B cell (primary cell): ENCODE data around the gene FASTK.
A peak's percentile ranks its signal among the peaks of the same experiment; 100 is the strongest.

Experiments
- EZH2 ChIP-seq: IDR thresholded peaks from 2 replicates; pipeline ENCODE4 v1.6.1; 2012; ENCODE audit warnings: borderline replicate concordance, low read depth, mild to moderate bottlenecking, moderate library complexity, low read length; ENCODE audit not compliant: insufficient read depth, poor library complexity, severe bottlenecking
- TF ChIP-seq, protein P1 (sequence below): fragments of 200-600 bp; IDR thresholded peaks from one replicate; pipeline ENCODE4 v1.8.0; 2022; ENCODE audit warnings: antibody characterized with exemption, mild to moderate bottlenecking

DNA sequence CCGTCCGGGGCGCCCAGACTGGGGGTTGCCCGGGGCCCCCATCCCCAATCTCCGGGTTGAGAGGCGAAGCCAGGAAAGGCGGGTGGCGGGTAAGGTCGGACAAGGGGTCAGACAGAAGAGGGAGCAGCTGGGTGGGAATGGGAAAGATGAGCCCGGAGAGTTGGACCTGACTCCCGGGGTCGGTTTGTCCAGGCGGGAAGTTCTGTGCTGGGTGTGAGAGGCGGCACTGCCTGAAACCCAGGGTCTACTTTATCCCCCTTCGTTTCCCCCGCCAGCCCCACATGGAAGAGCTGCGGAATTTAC is 20.5 kb downstream of the FASTK start:
- TF ChIP-seq, protein P1, sequence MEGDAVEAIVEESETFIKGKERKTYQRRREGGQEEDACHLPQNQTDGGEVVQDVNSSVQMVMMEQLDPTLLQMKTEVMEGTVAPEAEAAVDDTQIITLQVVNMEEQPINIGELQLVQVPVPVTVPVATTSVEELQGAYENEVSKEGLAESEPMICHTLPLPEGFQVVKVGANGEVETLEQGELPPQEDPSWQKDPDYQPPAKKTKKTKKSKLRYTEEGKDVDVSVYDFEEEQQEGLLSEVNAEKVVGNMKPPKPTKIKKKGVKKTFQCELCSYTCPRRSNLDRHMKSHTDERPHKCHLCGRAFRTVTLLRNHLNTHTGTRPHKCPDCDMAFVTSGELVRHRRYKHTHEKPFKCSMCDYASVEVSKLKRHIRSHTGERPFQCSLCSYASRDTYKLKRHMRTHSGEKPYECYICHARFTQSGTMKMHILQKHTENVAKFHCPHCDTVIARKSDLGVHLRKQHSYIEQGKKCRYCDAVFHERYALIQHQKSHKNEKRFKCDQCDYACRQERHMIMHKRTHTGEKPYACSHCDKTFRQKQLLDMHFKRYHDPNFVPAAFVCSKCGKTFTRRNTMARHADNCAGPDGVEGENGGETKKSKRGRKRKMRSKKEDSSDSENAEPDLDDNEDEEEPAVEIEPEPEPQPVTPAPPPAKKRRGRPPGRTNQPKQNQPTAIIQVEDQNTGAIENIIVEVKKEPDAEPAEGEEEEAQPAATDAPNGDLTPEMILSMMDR = peak; percentile 63
- no peak for TF ChIP-seq EZH2
